HG03064 (cell line): ENCODE data around the gene SOX6.
"Not testable (repeated sequence)": the region's sequence is repeated elsewhere in the genome, so short reads cannot be mapped to it uniquely, and the experiment has no call there.

Experiments
- ATAC-seq: cut with Tn5 transposase; IDR thresholded peaks from one replicate; pipeline ENCODE4 v1.9.1; 2021; ENCODE audit warnings: low read depth; ENCODE audit not compliant: unreplicated experiment

The SOX6 gene

DNA sequence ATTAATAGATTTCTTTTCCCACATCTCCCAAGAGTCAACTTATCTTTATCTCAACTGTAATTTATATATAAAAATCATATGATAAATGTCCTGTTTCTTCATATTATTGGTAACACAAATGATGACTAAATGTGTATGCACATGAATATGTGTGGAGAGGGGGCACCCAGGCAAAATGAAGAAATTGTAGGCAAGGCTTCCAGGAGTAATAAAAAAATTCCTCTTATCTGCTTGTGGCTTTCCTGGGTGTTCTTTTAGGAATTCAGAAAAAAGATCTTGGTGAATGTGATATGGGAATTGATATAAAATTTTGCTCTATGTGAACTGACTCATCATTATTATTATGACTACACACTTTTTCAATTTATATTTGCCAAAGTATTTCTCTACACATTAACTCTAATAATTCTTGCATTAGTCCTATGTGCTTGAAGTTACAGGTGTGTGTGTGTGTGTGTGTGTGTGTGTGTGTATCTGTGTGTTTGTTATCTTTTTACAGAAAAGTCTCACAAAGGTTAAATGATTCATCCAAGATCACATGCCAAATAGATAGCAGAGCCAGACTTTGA lies 197.8 kb downstream of the SOX6 start:
- no peak for ATAC-seq

DNA sequence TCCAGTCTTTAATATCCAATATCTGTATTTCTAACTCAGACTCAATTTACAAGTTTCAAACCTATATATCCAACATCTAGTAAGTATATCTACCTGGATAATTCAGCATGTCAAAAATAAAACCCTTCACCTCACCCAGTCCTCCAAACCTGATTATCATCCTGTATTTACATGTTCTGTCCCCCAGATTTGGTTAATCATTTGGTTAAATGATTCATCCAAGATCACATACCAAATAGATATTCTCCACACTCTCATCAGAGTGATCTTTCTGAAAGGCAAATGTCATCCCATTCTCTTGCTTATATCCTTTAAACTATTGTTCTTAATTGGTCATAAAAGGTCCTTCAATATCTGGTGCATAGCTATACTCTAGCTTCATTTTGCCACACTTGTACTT lies 199.0 kb downstream of the SOX6 start:
- ATAC-seq, result no peak

DNA sequence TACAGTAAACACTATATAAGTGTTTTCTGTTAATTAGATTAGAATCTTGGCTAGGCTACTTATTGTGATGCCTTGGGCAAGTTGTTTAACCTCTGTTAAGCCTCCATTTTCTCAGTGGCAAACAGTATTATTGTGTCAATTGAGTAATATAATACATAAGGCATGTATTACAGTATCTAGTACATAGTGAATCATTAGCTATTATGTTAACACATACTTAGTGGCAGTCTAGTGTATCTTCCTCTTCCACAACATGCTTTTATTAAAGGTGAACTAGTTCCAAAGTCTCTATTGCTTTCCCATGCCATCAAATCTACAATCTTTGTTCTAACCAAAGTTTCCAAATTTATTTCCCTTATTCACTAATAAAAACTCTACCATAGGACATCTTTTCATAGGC lies 200.9 kb downstream of the SOX6 start:
- ATAC-seq, result no peak

DNA sequence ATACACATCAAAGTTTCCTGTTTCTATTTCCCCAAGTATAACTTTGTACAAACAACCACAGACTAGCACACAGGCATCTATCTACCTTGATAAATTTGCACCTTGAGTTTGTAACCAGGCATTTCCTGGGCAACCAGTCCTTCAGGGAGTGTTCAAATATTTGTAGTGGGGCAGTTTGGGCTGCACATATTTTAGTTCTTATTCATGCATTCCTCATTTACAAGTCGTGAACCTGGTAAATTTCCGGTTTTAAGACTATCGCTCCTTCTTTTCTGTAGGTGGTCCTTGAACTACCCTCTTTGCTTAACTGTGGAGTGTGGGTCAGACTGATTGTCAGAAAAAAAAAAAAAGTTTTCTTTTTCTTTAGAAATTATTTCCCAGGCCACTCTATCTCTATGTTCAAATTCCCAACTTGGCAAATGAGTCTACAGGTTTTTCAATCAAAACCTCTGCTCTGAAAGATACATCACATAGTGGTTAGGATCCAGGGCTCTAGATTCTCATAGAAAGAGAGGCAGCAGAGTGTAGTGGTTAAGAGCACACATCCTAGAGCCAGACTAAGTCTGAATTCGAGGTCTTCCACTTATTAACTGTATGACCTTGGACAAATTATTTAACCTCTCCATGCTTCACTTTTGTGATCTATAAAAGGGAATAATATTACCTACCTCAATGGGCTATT lies 201.5 kb downstream of the SOX6 start:
- ATAC-seq, result no peak

DNA sequence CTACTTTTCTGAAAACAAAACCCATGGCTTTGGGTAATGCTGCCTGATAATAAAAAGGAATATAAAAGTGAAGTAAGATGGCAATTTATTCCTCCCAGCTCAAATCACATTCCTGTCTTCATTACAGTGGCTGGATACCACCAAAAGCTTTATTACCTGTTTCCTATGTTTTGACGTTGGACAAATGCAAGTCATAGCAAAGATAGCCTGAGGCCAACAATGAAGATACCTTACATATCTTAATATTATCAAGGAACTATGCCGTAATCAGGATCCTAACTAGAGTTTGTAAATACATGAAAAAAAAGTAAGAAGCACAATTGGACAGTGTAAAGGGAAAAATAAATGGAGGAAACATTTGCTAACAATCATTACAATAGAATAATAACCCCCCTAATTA lies 202.4 kb downstream of the SOX6 start:
- no peak for ATAC-seq

DNA sequence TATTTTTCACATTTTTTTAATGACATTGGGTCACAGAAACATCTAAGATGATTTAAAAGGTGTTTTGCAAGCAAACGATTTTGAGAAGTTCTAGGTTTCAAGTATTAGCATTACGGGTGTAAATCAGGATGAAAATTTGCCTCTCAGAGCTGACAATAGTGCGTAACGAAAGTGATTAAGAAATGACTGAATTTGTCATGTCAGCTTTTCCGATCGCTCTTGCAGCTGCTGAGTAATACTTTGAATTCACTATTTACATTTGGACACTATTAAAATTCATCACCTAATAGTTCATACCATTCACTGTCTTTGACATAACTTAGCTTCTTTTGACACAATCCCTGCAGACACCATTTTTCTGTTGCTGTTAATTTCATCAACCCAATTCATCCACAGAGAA lies 205.2 kb downstream of the SOX6 start:
- ATAC-seq, result no peak

DNA sequence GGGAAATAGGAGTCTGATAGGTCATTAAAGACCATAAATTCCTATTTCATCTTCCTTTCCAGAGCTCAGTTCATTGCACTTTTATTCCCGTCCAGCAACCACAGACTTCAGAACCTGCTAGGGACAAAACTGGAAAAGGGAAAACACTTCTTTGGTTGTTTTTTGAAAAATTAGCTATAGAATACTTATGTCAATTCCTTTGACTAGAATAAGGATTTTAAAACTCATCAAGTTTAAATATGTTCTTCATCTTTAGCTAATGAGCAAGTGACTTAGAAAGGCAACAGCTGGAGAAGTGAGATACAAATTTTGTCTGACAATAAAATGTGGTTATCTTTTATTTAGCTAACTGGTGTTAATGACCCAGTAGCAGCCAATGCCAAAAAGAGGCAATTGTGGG lies 206.9 kb downstream of the SOX6 start:
- ATAC-seq, result no peak

DNA sequence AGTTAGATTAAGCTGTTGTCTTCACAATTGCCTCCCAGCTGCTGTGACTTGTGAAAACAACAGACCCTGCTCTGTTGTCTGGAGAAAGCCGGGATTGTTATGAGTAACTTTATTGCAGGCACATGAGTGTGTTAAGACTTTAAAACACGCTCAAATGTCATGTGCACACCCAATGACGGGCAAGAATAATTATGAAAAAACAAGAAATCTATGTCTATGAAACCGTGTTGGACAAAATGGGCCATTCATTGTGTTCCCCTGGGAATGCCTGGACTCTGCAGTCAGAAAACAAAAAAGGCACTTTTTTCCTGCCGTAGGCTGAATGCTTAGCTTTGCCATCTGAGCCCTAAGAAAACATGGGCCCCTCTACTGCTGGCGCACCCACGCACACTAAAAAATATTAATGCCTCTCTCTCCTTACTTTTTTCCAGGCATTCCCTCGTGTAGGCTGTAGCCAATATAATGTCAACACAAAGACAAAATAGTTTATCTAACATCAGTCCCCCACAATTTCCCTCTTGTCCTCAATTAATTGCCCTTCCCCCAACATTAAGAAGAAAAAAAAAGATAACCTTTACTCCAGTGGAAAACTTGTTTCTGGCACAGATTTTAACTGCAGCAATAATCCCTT lies 207.9 kb downstream of the SOX6 start:
- no peak for ATAC-seq

DNA sequence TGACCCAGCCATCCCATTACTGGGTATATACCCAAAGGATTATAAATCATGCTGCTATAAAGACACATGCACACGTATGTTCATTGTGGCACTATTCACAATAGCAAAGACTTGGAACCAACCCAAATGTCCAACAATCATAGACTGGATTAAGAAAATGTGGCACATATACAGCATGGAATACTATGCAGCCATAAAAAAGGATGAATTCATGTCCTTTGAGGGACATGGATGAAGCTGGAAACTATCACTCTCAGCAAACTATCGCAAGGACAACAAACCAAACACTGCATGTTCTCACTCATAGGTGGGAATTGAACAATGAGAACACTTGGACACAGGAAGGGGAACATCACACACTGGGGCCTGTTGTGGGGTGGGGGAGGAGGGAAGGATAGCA lies 209.4 kb downstream of the SOX6 start:
- ATAC-seq, result not testable (repeated sequence)

DNA sequence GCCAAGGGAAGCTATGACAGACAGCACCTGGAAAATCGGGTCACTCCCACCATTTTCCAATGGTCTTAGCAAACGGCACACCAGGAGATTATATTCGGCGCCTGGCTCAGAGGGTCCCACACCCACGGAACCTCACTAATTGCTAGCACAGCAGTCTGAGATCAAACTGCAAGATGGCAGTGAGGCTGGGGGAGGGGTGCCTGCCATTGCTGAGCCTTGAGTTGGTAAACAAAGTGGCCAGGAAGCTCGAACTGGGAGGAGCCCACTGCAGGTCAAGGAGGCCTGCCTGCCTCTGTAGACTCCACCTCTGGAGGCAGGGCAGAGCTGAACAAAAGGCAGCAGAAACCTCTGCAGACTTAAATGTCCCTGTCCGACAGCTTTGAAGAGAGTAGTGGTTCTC lies 214.7 kb downstream of the SOX6 start:
- not testable (repeated sequence) for ATAC-seq

DNA sequence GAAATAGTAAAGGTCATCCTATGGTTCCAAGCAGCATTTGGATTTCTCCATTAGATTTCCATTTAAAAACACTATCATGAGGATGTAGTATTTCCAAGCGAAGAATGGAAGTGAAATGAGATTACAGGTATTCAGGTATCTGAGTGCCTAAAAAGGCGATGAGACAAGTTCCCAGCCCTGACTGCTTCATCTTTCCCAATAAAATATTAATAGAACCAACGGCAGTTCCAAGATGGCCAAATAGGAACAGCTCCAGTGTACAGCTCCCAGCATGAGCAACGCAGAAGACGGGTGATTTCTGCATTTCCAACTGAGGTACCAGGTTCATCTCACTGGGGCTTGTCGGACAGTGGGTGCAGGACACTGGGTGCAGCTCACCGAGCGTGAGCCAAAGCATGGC lies 215.2 kb downstream of the SOX6 start:
- not testable (repeated sequence) for ATAC-seq

DNA sequence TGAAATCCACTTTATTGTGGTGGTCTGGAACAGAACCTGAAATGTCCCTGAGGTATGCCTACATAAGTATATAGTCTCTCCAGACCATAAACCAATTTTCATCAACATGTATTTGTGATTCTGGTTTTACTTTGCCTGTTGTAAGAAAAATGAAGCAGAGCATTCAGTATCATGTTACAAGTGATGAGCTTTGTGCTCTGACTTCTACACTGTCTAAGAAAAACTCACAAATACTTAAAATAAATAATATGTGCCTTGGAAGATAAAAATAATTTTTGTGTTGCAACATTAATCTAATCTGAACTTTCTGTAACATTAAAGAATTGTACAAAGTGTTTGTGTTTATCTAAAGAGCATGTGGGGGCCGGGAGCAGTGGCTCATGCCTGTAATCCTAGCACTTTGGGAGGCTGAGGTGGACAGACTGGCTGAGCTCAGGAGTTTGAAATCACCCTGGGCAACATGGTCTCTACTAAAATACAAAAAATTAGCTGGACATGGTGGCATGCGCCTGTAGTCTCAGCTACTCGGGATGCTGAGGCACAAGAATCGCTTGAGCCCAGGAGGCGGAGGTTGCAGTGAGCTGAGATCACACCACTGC lies 219.5 kb downstream of the SOX6 start:
- no peak for ATAC-seq

DNA sequence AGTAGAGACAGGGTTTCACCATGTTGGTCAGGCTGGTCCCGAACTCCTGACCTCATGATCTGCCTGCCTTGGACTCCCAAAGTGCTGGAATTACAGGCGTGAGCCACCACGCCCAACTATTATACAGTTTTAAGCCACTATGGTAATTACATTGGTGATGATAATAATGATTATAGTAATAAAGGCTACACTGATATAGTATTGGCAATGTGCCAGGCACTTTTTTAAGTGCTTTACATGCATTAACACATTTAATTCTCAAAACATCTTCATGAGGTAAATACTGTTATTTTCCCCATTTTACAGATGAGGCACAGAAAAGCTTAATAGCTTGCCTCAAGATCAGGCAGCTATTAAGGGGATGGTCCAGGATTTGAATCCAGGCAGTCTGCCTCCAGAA lies 222.5 kb downstream of the SOX6 start:
- no peak for ATAC-seq

DNA sequence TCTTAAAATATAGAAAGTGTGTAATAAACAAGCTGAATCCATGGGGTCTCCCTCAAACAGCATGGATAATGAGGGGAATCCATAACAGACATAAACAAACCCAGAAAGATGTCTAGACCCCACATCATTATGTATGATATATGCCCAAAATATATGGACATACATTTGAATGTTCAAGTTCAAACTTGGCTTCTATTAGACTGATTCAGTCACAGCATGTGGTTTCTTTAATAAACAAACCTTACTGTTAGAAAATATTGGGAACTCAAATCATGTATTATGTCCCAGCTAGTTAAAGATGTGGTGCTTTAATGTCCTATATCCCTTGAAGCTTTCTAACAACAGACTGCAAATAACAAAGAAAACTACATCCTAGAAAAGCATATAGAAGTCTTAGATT lies 228.6 kb downstream of the SOX6 start:
- ATAC-seq, result no peak

DNA sequence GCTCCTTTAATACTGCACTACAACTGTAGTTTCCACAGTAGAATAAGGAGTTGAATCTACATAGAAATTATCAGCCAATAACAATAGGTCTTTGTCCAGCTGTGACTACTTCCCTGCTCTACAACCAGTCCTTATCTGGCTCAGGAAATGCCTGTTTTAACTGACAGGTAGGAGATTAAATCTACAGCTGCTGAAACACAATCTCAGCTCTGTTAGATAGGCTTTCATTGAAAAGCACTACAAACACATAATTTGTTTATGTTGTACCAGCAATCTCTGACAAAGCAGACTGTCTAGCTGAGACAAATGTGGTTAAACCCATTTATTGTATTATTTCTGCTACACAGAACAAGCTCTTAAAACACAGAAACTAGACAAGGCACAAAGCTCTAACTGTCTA lies 230.0 kb downstream of the SOX6 start:
- ATAC-seq, result no peak

DNA sequence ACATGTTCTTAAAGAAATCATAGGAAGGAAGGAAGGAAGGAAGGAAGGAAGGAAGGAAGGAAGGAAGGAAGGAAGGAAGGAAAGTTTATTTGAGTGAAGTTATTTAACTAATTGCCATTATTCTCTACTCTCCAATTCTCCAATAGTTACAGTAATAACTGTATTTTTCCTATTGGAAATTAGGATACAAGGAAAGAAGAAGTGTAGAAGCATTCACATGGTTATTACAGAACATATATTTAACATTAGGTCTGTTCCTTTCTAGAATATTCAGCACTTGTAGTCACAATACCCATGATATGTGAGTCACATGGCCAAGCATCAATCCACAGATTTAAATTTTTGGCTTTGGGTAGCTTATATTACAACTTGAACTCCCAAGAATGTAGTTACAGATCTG lies 230.6 kb downstream of the SOX6 start:
- no peak for ATAC-seq

DNA sequence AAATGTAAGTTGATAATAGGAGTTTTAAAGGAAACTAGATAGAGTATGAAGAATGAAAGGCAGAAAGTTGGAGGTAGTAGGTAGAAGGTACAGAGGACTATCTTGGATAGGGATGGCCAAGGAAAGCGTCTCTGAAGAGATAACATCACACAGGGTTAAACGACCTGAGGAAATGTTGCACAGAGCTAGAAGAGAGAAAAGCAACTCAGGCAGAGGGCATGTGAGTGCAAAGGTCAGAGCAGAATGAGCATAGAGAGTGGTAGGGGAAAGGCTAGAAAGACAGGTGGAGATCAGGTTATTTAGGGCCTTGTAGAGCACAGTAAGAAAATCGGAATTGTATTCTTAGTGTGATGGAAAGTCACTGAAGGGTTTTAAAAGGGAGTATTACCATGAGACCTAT lies 232.0 kb downstream of the SOX6 start:
- ATAC-seq, result no peak

DNA sequence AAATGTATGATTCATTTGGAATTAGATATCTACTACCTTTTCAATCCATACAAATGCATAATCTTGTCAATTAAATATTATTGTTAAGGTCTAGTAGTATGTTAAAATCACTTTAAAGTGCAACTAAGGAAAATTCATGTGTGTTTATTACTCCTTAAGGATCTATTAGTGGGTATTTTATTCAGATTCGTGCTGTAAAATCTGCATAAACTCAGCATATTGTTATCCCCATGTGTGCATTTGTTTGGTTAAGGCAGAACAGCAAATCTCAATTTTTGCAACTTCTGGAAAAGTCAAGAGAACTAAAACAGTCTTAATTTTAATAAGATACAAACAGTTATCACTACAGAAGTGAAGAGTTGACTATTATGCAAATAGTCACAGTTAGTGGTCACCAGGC lies 234.5 kb downstream of the SOX6 start:
- ATAC-seq, result no peak

DNA sequence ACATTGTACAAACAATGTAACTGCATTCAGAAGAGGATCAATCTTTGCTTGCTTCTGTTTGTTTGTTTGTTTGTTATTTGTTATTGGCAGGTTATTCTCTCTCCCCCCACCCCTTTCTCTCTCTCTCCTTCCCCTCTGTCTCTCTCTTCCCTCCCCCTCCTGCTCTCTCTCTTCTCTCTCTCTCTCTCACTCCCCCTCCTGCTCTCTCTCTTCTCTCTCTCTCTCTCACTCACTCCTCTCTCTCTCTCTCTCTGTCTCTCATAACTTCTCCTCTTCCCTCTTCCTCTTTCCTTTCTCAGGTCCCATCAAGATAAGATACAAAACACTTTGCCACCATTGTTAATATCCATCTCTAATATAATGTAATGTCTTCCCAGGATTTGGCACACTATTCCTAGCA lies 236.3 kb downstream of the SOX6 start:
- ATAC-seq, result no peak

DNA sequence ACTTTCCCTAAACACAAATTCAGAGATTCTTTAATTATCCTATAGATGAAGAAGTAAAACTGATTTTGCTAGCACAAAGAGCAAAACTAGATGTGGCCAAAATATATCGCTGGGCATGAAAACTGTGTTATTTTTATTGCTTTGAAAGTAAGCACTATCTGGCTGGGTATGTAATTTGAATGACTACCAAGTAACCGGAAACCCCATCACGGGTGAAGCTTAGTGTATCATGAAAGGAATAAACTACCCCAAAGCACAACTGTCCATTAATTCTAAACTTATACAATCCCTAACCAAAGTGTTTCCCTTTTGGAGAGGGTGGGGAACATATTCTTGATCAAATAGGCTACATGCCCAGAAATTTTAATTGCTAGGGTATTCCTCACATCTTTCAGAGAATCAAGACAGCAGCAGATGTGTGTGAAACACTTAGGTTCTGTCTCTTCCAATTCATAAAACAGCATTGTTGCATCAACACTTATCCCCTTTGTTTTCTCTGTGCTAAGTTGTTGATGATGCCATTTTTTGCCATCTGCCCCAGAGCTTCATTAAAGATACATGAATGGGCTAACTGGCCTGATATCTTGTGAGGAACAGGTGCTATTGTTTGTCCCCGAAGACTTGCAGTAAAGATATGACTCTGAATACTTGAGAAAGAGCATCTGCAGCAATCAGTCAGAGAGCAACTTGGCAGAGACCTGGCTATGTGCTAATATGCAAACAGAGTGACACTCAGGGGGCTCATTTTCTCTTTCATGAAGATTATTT lies 238.2 kb downstream of the SOX6 start:
- ATAC-seq, result no peak
